Neural progenitor cell (in vitro differentiated cells): ENCODE data around the gene CDC25B. TPM values are rescaled to one million over a fixed set of nuclear protein-coding genes. Genes with fewer than 3 reads are reported as not detected.
A peak's percentile ranks its signal among the peaks of the same experiment; 100 is the strongest.

ENCODE experiments used
- DNase-seq: peaks from one replicate; pipeline ENCODE4 v3.0.0-alpha.2; 2016; ENCODE audit warnings: low spot score
- H2AFZ ChIP-seq: fragments of 200-600 bp; sonication (generic); replicated peaks from 2 replicates; pipeline ENCODE4 v1.6.1; 2016; ENCODE audit warnings: antibody characterized with exemption
- H3F3A ChIP-seq: fragments of 200-600 bp; sonication (generic); 2 replicates; pipeline ENCODE4 v1.6.1; 2016; ENCODE audit warnings: antibody characterized with exemption, low read depth
- H3K27ac ChIP-seq: fragments of 200-600 bp; sonication (generic); 2 replicates; pipeline ENCODE4 v1.5.1; 2016; ENCODE audit warnings: mild to moderate bottlenecking
- H3K27me3 ChIP-seq: fragments of 200-600 bp; sonication (generic); 2 replicates; pipeline ENCODE4 v1.6.1; 2016; ENCODE audit warnings: mild to moderate bottlenecking, moderate library complexity
- H3K36me3 ChIP-seq: fragments of 200-600 bp; sonication (generic); 2 replicates; pipeline ENCODE4 v1.5.1; 2016
- H3K4me1 ChIP-seq: fragments of 200-600 bp; sonication (generic); 2 replicates; pipeline ENCODE4 v1.6.1; 2016; ENCODE audit warnings: mixed run types
- H3K4me2 ChIP-seq: fragments of 200-600 bp; sonication (generic); 2 replicates; pipeline ENCODE4 v1.6.1; 2016
- H3K4me3 ChIP-seq: fragments of 200-600 bp; sonication (generic); 2 replicates; pipeline ENCODE4 v1.5.1; 2016
- H3K79me2 ChIP-seq: fragments of 200-600 bp; sonication (generic); 2 replicates; pipeline ENCODE4 v1.6.1; 2016; ENCODE audit warnings: low read depth
- H3K9ac ChIP-seq: fragments of 200-600 bp; sonication (generic); 2 replicates; pipeline ENCODE4 v1.6.1; 2016
- H3K9me3 ChIP-seq: fragments of 200-600 bp; sonication (generic); 2 replicates; pipeline ENCODE4 v1.5.1; 2016; ENCODE audit warnings: low read depth
- H4K20me1 ChIP-seq: fragments of 200-600 bp; sonication (generic); 2 replicates; pipeline ENCODE4 v1.6.1; 2016; ENCODE audit warnings: low read depth
- H3K27ac Mint-ChIP-seq: 3 replicates; pipeline ENCODE4 v1.8.0; 2021; ENCODE audit warnings: mixed read lengths
- H3K27me3 Mint-ChIP-seq: 2 replicates; pipeline ENCODE4 v1.8.0; 2022; ENCODE audit warnings: low read depth, mild to moderate bottlenecking, inconsistent platforms, moderate library complexity, mixed read lengths; ENCODE audit not compliant: insufficient read depth
- H3K36me3 Mint-ChIP-seq: 3 replicates; pipeline ENCODE4 v1.8.0; 2021; ENCODE audit warnings: mixed read lengths
- H3K4me1 Mint-ChIP-seq: 3 replicates; pipeline ENCODE4 v1.8.0; 2021; ENCODE audit warnings: mixed read lengths
- H3K4me3 Mint-ChIP-seq: 3 replicates; pipeline ENCODE4 v1.8.0; 2021; ENCODE audit warnings: mild to moderate bottlenecking, moderate library complexity, mixed read lengths
- H3K9me3 Mint-ChIP-seq: 3 replicates; pipeline ENCODE4 v1.8.0; 2020; ENCODE audit warnings: mixed read lengths
- CTCF ChIP-seq: fragments of 200-600 bp; sonication (generic); IDR thresholded peaks from 2 replicates; pipeline ENCODE4 v1.5.1; 2017; ENCODE audit warnings: antibody characterized with exemption, mild to moderate bottlenecking
- EZH2 ChIP-seq: fragments of 200-600 bp; sonication (generic); IDR thresholded peaks from 2 replicates; pipeline ENCODE4 v1.6.1; 2017; ENCODE audit warnings: antibody characterized with exemption, mild to moderate bottlenecking, moderate library complexity
- EZH2phosphoT487 ChIP-seq: fragments of 200-600 bp; sonication (generic); IDR thresholded peaks from 2 replicates; pipeline ENCODE4 v1.6.1; 2017; ENCODE audit warnings: antibody characterized with exemption
- total RNA-seq: library from RNA; depleted of rRNA; stranded (reverse); fragments of >200 nt; gene quantifications from 2 replicates; pipeline ENCODE4 v1.2.3, GENCODE V29; 2015; ENCODE audit warnings: low replicate concordance

CDC25B gene
- total RNA-seq, 1 donor from 2014 or later: 9.3 TPM

- H3K4me3 ChIP-seq: no peak overlapping the region
- Mint-ChIP-seq H3K4me1 (peaks cover 31% of the 10 kb centered on the region), H3K4me3 (no peak overlapping the region), H3K27ac (no peak overlapping the region), H3K36me3 (peaks cover 6% of the 10 kb centered on the region), H3K9me3 (no peaks in the 10 kb centered on the region), H3K27me3 (peaks cover 13% of the 10 kb centered on the region)
- no peak for TF ChIP-seq EZH2phosphoT487
- TF ChIP-seq EZH2: no peak
- no peak for TF ChIP-seq CTCF
- no peaks in the 10 kb centered on the region for H3K9me3 ChIP-seq
- H2AFZ ChIP-seq: no peak overlapping the region
- H3K27me3 ChIP-seq: peaks cover 14% of the 10 kb centered on the region
- H3K9ac ChIP-seq: no peak overlapping the region
- no peak for DNase-seq
- H3K4me1 ChIP-seq: peaks cover 37% of the 10 kb centered on the region
- H3K4me2 ChIP-seq: no peak overlapping the region
- H3K79me2 ChIP-seq: peaks cover 5% of the 10 kb centered on the region
- no peaks in the 10 kb centered on the region for H3K36me3 ChIP-seq
- H3F3A ChIP-seq: peaks cover 32% of the 10 kb centered on the region
- peaks cover 6% of the 10 kb centered on the region for H4K20me1 ChIP-seq
- H3K27ac ChIP-seq: no peak overlapping the region
Observed at GRCh38 chr20:3764659-3765058, 31.5 kb upstream of the CDC25B start.

- no peak for DNase-seq
Observed at GRCh38 chr20:3765171-3765882, 30.8 kb upstream of the CDC25B start.

GRCh38 chr20:3766422-3767109 is 29.5 kb upstream of the CDC25B start:
- no peak overlapping the region for H3K27ac Mint-ChIP-seq
- Histone ChIP-seq H3K27me3 (peaks cover 18% of the 10 kb centered on the region), H3K36me3 (no peaks in the 10 kb centered on the region), H3K4me2 (peak overlapping the region; percentile 98), H3K4me3 (peak overlapping the region; percentile 68), H2AFZ (no peak overlapping the region), H3K4me1 (peaks cover 18% of the 10 kb centered on the region), H3K27ac (no peak overlapping the region), H3K9me3 (no peaks in the 10 kb centered on the region), H3K9ac (peak overlapping the region; percentile 43), H3K79me2 (peaks cover 5% of the 10 kb centered on the region), H3F3A (peaks cover 21% of the 10 kb centered on the region), H4K20me1 (peaks cover 6% of the 10 kb centered on the region)
- TF ChIP-seq EZH2phosphoT487 (no peak), CTCF (no peak), EZH2 (no peak)
- H3K36me3 Mint-ChIP-seq: peaks cover 4% of the 10 kb centered on the region
- H3K4me1 Mint-ChIP-seq: peaks cover 31% of the 10 kb centered on the region
- H3K4me3 Mint-ChIP-seq: peak overlapping the region; percentile 91
- peak; percentile 14 for DNase-seq
- peaks cover 13% of the 10 kb centered on the region for H3K27me3 Mint-ChIP-seq
- no peaks in the 10 kb centered on the region for H3K9me3 Mint-ChIP-seq

More at GRCh38 chr20:3765171-3765882, 30.8 kb upstream of the CDC25B start:
- Mint-ChIP-seq H3K4me3 (peak overlapping the region; percentile 91), H3K27me3 (peaks cover 13% of the 10 kb centered on the region), H3K4me1 (peaks cover 31% of the 10 kb centered on the region), H3K9me3 (no peaks in the 10 kb centered on the region), H3K27ac (no peak overlapping the region), H3K36me3 (peaks cover 4% of the 10 kb centered on the region)
- H3K27ac ChIP-seq: no peak overlapping the region
- peaks cover 5% of the 10 kb centered on the region for H3K79me2 ChIP-seq
- H3K4me3 ChIP-seq: no peak overlapping the region
- H3K36me3 ChIP-seq: no peaks in the 10 kb centered on the region
- H2AFZ ChIP-seq: no peak overlapping the region
- H3K9me3 ChIP-seq: no peaks in the 10 kb centered on the region
- peaks cover 32% of the 10 kb centered on the region for H3F3A ChIP-seq
- no peak for TF ChIP-seq CTCF
- TF ChIP-seq EZH2phosphoT487: no peak
- no peak for TF ChIP-seq EZH2
- no peak overlapping the region for H3K9ac ChIP-seq
- H3K4me1 ChIP-seq: peaks cover 30% of the 10 kb centered on the region
- peaks cover 14% of the 10 kb centered on the region for H3K27me3 ChIP-seq
- H4K20me1 ChIP-seq: peaks cover 6% of the 10 kb centered on the region
- H3K4me2 ChIP-seq: no peak overlapping the region
